Choroid plexus epithelial cell (primary cell): ENCODE measurements around the gene SLC27A2.
"Not testable (repeated sequence)": the region's sequence is repeated elsewhere in the genome, so short reads cannot be mapped to it uniquely, and the experiment has no call there.

Experiments used
- DNase-seq: peaks from one replicate; pipeline ENCODE4 v3.0.0-alpha.2; 2010; ENCODE audit warnings: low read depth
- H3K4me3 ChIP-seq: 2 replicates; pipeline ENCODE4 v1.5.1; 2011; ENCODE audit warnings: low read depth, mild to moderate bottlenecking, control low read depth, low read length, moderate library complexity
- CTCF ChIP-seq: conservative IDR thresholded peaks from 2 replicates; pipeline ENCODE4 v1.5.1; 2011; ENCODE audit warnings: low read depth, mild to moderate bottlenecking, control low read depth, inconsistent platforms, low read length, moderate library complexity

Gene SLC27A2

DNA sequence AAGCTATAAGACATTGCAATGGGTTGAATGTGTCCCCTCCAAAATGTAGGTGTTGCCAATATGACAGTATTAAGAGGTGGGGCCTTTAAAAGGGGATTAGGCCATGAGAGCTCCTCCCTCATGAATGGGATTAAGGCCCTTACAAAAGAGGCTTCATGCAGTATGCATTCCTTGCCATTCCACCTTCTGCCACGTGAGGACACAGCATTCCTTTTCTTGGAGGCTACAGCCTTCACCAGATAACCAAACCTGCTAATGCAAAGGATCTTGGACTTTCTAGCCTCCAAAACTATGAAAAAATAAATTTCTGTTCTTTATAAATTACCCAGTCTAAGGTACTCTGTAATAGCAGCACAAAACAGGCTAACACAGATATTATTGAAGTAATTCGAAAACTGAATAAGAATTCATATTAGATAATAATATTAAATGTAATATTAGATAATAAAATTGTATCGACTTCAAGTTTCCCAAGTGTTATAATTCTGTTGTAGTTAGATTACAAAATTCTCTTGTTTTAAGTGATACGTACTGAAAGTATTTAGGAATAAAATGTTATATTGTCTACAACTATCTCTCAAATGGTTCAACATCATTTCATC lies 33.5 kb upstream of the SLC27A2 start:
- peak; percentile 91 for DNase-seq
- H3K4me3 ChIP-seq: no peak overlapping the region
- peak; percentile 89 for TF ChIP-seq CTCF

GRCh38 chr15:50149090-50149489 lies 32.9 kb upstream of the SLC27A2 start:
- no peak overlapping the region for H3K4me3 ChIP-seq
- no peak for TF ChIP-seq CTCF
- DNase-seq: no peak

- no peak overlapping the region for H3K4me3 ChIP-seq
- DNase-seq: no peak
- no peak for TF ChIP-seq CTCF
These were observed 31.6 kb upstream of the SLC27A2 start for GRCh38 chr15:50150349-50150748.

DNA sequence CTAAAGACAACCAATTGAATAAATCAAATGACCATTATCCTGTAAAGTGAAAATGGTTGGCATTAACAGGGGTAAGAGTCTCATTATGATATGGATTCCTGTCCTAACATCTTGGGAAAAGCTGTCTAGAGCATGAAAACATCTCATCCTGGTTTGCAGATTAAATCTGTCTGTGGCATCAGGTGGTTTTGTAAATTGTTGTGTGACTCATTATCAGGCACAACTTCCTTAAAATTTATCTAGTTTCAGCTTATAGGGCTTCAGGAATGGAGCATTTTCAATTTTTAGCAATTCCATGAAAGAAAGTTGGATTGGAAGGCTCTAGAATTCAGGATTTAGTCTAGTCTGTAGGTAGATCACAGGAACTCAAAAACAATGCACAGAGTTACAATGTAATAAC lies 31.1 kb upstream of the SLC27A2 start:
- H3K4me3 ChIP-seq: no peak overlapping the region
- DNase-seq: no peak
- no peak for TF ChIP-seq CTCF

GRCh38 chr15:50151476-50151875 lies 30.5 kb upstream of the SLC27A2 start:
- no peak for DNase-seq
- H3K4me3 ChIP-seq: no peak overlapping the region
- TF ChIP-seq CTCF: no peak

GRCh38 chr15:50158236-50158635 lies 23.8 kb upstream of the SLC27A2 start:
- not testable (repeated sequence) for DNase-seq, H3K4me3 ChIP-seq

DNA sequence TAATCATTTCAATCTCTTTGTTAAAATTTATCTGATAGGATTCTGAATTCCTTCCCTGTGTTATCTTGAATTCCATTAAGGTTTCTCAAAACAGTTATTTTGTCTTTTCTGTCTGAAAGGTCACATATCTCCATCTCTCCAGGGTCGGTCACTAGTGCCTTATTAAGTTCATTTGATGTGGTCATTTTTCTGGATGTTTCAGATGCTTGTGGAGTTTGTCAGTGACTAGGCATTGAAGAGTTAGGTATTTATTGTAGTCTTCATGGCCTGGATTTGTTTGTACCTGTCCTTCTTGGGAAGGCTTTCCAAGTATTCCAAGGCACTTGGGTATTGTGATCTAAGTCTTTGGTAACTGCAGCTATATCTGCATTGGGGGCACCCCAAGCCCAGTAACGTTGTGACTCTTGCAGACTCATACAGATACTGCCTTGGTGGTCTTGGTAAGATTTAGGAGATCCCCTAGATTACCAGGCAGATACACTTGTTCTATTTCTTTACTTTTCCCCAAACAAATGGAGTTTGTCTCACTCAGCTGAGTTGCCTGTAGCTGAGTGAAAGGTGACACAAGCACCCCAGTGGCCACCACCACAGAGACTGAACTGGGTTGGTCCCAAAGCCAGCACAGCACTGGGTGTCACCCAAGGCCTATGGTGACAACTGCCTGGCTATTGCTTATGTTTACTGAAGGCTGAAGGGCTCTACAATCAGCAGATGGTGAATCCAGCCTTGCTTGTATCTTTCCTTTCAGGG lies 18.9 kb upstream of the SLC27A2 start:
- peak; percentile 43 for DNase-seq
- H3K4me3 ChIP-seq: no peak overlapping the region
- TF ChIP-seq CTCF: no peak
